GM19468 (cell line): ENCODE measurements around the gene DUOXA2.
"Not testable (repeated sequence)": the region's sequence is repeated elsewhere in the genome, so short reads cannot be mapped to it uniquely, and the experiment has no call there.

Source experiments
- ATAC-seq: cut with Tn5 transposase; IDR thresholded peaks from one replicate; pipeline ENCODE4 v1.9.1; 2021; ENCODE audit warnings: mild to moderate bottlenecking, moderate library complexity, moderate number of reproducible peaks; ENCODE audit not compliant: unreplicated experiment; ENCODE audit errors: extremely low read depth

Gene DUOXA2

GRCh38 chr15:45114076-45114750 is at the start of gene DUOXA2, which contains the start of gene DUOX2:
Gene DUOXA2, plus strand, starts transcription at chr15:45114326. Its CDS starts 280 bp downstream, at chr15:45114606.
Gene DUOX2, minus strand, starts transcription at chr15:45114172. Its CDS starts 761 bp downstream, at chr15:45113411.
- ATAC-seq, result no peak

- no peak for ATAC-seq
Observed at GRCh38 chr15:45064386-45064785, 49.7 kb upstream of the DUOXA2 start.

- not testable (repeated sequence) for ATAC-seq
Observed at GRCh38 chr15:45069942-45070360, 44.2 kb upstream of the DUOXA2 start.

- not testable (repeated sequence) for ATAC-seq
Observed at GRCh38 chr15:45073602-45074001, 40.5 kb upstream of the DUOXA2 start.

- not testable (repeated sequence) for ATAC-seq
Observed at GRCh38 chr15:45075440-45076320, 38.4 kb upstream of the DUOXA2 start.

GRCh38 chr15:45077391-45077790 is 36.7 kb upstream of the DUOXA2 start:
- not testable (repeated sequence) for ATAC-seq

- not testable (repeated sequence) for ATAC-seq
Observed at GRCh38 chr15:45079201-45079600, 34.9 kb upstream of the DUOXA2 start.

- ATAC-seq, result not testable (repeated sequence)
Observed at GRCh38 chr15:45079628-45080246, 34.4 kb upstream of the DUOXA2 start.

GRCh38 chr15:45080593-45080992 is 33.5 kb upstream of the DUOXA2 start:
- ATAC-seq, result not testable (repeated sequence)

GRCh38 chr15:45082412-45082811 is 31.7 kb upstream of the DUOXA2 start:
- not testable (repeated sequence) for ATAC-seq

GRCh38 chr15:45083223-45083622 is 30.9 kb upstream of the DUOXA2 start:
- no peak for ATAC-seq

- no peak for ATAC-seq
Observed at GRCh38 chr15:45084163-45084562, 30.0 kb upstream of the DUOXA2 start.

GRCh38 chr15:45087513-45087912 is 26.6 kb upstream of the DUOXA2 start:
- ATAC-seq, result no peak

- ATAC-seq, result no peak
Observed at GRCh38 chr15:45088801-45089711, 25.1 kb upstream of the DUOXA2 start.

GRCh38 chr15:45089712-45090373 is 24.3 kb upstream of the DUOXA2 start:
- no peak for ATAC-seq

GRCh38 chr15:45091161-45091560 is 23.0 kb upstream of the DUOXA2 start:
- no peak for ATAC-seq

GRCh38 chr15:45091576-45091975 is 22.6 kb upstream of the DUOXA2 start:
- ATAC-seq, result no peak

GRCh38 chr15:45093013-45093412 is 21.1 kb upstream of the DUOXA2 start:
- ATAC-seq, result no peak
